ENCODE results near the gene SH3GL3.

SH3GL3 gene

DNA sequence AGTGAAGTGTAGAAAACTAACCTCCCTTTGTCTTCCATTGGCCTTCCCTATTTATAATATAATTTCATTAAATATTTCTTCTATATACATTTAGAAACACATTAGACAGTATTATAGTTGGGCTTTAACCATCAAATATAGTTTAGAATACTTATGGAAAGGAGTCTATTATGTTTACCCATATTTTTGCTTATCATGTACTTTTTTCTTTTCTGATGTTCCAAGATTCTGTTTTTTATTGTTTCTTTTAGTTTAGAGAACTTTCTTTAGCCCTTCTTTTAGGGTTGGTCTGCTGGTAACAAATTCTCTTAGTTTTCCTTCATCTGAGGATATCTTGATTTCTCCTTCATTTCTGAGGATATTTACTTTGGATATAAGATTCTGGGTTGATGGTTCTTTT, 23.7 kb downstream of the SH3GL3 start:
- no peak for DNase-seq

DNA sequence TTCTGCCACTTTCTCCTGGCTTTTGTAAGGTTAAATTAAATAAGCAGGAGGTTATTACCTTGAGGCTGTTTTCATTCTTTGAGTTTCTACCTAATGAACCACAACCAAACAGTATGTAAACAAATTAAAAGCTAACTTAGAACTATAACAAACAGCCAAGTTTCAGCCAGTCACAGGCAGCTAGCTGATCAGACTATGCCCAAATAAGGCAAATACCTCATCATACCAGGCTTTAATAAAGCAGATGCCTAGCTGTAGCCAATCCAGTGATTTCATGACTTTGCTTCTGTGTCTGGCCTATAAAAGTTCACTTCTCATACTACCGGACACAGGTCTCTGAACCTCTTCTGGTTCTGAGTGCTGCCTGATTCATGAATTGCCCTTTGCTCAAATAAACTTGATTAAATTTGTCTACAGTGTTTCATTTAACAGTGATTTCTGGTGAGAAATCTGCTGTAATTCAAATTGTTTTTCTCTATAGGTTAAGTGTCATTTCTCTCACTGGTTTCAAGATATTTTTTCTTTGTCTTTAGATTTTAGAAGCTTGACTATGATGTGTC, 24.2 kb downstream of the SH3GL3 start:
- no peak for DNase-seq

GRCh38 chr15:83472151-83472550, 25.0 kb downstream of the SH3GL3 start:
- no peak for DNase-seq

DNA sequence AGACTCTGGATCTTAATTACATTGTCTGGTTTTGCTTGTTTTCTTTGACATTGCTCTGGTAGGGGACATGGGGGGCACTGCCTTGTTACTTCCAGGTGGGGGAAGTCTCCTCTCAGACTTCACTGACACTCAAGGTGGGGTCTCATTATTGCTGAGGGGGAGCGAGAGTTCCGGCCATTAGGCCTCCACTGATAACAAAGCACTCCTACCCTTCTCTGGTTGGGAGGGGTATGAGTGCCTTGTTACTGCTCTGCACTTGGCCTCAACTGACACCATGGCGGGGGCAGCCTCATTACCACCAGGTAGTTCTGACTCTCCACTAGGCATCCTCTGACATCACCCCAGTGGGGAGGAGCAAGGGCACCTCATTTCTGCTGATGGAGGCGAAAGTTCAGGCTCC, 25.7 kb downstream of the SH3GL3 start:
- no peak for DNase-seq

DNA sequence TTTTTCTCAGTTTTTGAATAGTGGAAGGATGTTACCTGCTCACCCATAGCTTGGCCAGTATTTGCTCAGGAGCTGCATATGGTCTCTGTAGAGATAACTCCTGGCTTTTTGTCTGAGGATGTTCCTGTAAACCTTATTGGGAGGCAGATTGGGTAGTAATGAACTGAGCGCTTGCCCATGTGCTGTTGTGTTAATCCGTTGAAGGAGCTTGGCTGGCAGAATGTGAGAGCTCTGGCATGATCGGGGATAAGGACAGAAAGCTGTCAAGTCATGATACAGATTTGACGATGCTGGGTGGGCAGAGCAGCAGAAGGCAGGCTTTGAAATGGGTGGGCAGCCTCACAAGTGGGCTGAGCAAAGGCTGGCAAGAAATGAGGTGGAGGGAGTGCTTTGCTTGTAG, 27.4 kb downstream of the SH3GL3 start:
- no peak for DNase-seq

- DNase-seq, result no peak
Observed at GRCh38 chr15:83475551-83475950, 28.4 kb downstream of the SH3GL3 start.

DNA sequence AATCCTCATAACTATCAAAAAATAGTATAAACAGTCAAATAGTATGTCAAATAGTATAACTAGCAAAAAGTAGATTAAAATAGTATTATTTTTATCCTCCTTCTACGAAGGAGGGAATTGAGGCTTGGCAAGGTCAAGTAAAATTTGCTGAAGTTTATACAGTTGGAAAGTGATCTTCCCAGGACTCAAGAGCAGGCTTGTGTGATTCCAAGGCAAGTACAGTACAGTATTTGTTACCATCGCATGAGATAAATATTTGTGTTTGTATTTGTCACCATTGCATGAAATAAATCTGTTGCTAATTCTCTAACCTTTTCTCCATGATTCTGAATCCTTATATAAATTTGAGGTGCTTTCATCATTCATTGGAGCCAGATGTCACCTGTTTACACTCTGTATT, 28.9 kb downstream of the SH3GL3 start:
- DNase-seq, result no peak

DNA sequence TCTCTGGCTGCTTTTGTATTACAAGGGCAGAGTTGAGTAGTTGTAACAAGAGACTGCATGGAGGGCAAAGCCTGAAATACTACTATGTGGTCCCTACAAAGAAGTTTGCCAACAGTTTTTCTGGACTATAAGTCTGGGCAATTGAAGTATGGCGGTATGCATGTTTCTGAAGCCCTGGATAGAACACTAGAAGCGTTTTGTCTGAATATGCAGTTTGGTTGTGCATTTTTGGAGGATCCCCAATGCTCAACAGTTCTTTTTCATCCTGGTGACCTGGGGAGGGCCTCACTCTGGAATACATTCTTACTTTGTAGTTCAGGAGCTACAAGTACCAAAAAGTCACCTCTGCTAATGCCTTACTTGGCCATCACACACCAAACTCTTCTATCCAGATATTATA, 29.6 kb downstream of the SH3GL3 start:
- no peak for DNase-seq

DNA sequence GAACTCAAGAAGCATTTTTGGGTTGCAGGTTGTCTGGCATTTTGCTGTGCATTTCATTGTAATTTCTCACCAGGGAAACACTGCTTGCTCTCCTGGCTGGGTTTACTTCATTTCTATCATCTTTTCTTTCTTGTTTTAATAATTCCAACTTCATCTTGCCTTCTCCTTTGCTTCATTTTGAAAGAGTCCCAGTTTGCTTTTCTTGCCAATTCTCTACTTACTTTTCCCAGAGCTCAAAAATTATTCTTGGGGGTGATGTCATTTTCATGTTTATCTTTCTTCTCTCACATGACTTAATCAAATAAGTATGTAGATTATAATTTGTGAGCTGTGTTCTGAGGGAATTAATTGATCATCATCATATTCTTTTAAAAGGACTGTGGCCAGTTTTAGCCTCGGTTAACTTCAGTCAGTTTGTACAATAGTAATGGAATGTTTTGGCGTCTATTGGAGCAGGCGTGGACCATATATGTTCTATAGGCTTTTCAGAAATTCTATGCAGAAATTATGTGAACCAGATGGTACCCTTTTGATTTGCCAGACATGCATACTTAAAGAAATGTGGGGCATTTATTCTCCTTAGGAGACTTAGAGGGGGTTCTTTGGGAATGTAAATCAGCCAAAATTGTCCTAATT, 30.1 kb downstream of the SH3GL3 start:
- DNase-seq, result no peak

GRCh38 chr15:83477808-83478537, 30.8 kb downstream of the SH3GL3 start:
- DNase-seq, result no peak

DNA sequence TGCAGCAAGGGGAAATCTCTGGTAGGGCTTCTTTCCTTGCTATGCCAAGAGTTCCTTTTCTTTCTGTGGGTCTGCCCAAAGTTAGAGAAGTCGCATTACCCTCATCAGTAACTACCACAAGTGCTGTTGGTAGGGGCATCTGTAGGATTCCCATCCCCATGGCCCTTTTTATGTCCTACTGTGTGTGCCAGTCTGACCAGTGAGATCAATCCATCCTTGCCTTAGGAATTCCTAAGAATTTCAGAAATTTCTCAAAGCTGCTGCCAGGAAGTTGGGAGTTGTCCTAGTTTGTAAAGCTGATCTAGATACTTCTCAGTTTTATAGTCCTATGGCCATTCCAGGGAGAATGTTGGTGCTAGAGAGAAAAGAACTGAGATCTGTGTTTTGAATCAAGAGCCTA, 36.5 kb downstream of the SH3GL3 start:
- no peak for DNase-seq

DNA sequence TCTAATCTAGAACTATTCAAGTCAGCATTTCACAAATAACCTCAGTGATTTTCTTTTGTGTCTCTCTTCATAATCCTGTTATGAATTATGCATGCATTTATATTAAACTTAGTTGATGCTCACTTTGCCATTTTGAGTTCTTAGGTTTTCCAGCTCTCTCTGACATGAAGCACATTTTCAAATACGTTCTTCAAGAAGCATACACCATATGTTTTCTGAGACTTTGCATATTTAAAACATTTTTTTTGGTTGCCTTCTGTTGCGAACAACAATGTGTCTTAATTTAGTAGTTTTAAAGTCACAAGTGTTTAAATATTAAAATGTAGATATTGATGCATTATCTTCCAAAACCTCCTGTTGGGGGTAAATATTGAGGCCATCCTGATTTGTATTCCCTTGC, 37.5 kb downstream of the SH3GL3 start:
- DNase-seq, result no peak

- no peak for DNase-seq
Observed at GRCh38 chr15:83486363-83486762, 39.2 kb downstream of the SH3GL3 start.

DNA sequence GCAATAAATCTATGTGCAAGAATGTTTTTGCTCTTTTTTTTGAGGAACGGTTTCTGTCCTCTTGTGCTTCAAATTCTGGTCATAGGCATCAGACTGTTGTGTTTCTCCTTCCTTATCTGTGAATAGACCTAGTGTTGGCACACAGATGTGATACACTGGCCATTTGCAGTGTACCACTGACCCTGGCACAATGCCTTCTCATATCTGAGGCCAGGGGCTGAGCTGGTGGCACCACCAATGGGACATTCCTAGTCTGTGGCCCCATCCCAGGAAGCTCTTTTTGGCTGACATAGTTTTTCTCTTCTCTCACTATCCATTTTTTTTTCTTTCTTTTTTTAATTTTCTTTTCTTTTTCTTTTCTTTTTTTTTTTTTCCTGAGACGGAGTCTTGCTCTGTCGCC, 40.4 kb downstream of the SH3GL3 start:
- DNase-seq, result no peak

DNA sequence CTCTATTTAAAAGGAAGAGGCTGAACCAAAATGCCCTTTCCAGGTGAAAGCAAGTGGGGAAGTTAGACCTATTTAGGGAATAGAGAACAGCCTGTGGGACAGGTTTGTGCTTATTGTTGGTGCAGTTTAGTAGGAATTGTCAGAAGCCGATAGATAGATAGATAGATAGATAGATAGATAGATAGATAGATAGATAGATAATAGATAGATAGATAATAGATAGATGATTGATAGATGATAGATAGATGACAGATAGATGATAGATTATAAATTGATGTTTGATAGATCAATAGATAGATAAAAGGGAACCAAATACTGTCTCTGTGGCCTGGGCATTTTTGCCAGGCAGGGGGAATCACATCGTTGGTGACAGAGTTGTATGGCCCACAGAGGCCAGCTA, 42.5 kb downstream of the SH3GL3 start:
- DNase-seq, result no peak

DNA sequence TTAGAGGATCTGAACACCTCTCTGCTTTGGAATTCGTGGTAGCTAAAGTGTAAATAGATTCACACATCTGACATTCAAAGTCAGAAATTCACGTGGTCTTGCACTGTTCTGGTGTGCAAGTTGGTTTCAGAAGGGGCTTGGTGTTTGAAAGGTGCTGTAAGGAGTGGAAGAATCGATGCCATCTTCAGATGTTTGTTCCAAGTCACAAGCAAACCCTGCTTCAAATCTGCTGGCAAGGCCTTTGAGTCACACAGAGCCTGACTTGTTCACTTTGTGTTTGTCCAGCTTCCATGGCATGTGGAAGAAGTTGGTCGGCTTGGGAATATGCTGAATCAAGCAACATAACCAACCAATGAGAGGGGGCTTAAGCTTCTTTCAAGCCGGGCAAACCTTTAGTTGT, 44.3 kb downstream of the SH3GL3 start:
- DNase-seq, result no peak

GRCh38 chr15:83496766-83497165, 49.6 kb downstream of the SH3GL3 start:
- DNase-seq, result no peak

GRCh38 chr15:83498374-83498773, 51.2 kb downstream of the SH3GL3 start:
- no peak for DNase-seq

DNA sequence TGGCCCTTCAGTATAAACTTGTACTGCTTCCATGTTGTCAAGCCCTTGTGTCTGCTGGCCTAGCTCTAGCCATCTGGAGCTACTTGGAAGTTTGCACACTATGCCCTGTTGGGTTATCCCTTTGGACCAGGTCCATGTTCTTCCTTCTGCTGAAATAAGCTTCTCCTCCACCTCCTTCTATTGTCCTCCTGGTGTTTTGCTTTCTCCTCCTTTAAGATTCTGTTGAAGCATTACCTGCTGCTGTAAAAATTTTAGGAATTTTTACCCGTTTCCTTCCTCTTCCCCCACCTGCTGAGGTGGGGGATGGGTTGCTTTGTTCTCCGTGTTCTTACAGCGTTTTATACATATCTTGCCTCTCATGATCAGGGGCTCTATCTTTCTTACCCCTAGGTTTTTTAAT, 51.7 kb downstream of the SH3GL3 start:
- no peak for DNase-seq

- DNase-seq, result no peak
Observed at GRCh38 chr15:83499476-83499875, 52.3 kb downstream of the SH3GL3 start.

DNA sequence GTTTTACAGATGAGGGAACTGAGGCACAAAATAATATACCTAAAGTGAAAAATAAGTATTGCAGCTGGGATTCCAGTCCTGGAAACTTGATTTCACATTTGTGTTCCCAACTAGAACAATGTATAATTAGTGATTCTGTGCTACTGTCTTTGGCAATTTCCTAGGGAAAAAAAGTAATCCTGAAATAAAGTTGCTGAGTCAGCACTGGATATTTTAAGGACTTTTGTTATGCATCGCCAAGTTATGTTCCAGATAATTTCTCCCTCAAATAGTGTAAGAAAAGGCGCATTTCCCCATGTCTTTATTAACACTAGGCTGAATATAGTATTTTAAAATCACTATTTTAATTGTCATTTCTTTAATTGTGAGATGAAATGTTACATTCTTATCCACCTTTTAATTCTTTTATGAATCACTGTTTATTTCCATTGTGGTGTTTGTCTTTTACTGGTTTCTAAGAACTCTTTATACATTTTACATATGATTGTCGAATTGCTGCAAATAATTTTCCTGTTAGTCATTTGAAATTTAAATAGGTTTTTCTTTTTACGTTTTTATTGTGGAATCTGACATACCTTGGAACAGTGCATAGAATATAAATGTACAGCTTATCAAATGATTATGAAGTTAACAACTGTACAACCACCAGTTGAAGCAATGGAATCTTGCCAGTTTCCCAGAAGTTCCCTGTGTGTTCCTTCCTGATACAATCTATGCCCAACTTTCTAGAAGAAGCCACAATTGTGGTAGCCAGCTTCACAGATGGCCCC, 56.6 kb downstream of the SH3GL3 start:
- no peak for DNase-seq

GRCh38 chr15:83504365-83504764, 57.2 kb downstream of the SH3GL3 start:
- DNase-seq, result no peak

DNA sequence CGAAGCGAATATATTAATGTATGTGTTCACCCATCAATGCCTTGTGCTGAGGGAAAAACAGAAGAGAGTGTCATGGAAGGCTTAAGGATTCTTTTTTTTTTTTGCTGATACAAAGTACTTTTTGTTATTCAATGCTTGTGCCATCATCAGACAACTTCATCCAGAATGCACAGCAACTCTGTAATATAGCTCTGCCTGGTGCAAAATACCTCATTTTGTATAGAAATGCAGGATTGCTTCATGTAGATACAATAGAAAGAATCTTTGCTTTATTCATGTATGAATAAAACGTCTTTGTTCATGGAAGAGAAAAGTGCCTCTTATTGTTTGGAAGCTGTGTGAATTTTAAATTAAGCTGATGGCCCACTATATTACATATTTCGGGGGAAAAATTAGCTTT, 62.9 kb downstream of the SH3GL3 start:
- DNase-seq, result no peak

GRCh38 chr15:83512459-83512858, 65.3 kb downstream of the SH3GL3 start:
- DNase-seq, result no peak

Measured in RPMI8226 (cell line).